Cortex of kidney (tissue), 1 donor: Measurements from ENCODE around the gene NRCAM.
"Not testable (repeated sequence)": the region's sequence is repeated elsewhere in the genome, so short reads cannot be mapped to it uniquely, and the experiment has no call there.

ENCODE experiments used
- DNase-seq: peaks from one replicate; lab custom pipeline; 2025; lab: John Stamatoyannopoulos, UW

The NRCAM gene

GRCh38 chr7:108402865-108403264 is 53.4 kb downstream of the NRCAM start:
- DNase-seq, result no peak

- no peak for DNase-seq
Measured at GRCh38 chr7:108396080-108396479, 60.2 kb downstream of the NRCAM start.

GRCh38 chr7:108395426-108395825 is 60.8 kb downstream of the NRCAM start:
- no peak for DNase-seq

- not testable (repeated sequence) for DNase-seq
Measured at GRCh38 chr7:108393097-108393496, 63.1 kb downstream of the NRCAM start.

DNA sequence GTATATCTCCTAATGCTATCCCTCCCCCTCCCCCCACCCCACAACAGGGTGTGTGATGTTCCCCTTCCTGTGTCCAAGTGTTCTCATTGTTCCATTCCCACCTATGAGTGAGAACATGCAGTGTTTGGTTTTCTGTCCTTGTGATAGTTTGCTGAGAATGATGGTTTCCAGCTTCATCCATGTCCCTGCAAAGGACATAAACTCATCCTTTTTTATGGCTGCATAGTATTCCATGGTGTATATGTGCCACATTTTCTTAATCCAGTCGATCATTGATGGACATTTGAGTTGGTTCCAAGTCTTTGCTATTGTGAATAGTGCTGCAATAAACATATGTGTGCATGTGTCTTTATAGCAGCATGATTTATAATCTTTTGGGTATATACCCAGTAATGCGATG is 68.5 kb downstream of the NRCAM start:
- DNase-seq, result not testable (repeated sequence)

DNA sequence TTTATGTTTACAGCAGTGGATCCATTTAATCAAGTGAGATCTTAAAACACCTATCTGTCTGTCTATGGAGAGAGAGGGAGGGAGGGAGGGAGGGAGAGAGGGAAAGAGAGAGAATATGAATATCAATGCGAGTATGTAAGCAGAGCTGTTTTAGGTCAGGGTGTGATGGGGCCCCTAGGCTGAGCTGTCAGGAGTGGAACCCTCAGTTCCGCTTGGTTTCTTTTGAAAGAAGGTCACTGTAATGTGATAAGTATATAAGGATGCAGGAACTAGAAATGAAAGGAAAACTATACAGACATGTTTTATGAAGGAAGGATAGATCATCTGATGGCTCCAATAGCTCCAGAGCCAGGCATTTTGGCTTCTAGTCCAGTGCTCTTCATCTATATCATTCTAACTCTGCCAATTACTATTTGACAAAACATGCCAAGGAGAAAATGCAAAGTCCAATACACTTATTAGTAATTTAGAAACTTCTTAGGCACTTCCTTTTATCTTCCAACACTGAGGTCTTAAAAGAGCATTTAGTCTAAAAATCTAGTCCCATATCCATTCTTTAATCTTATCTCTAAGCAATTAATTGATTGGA is 70.3 kb downstream of the NRCAM start:
- no peak for DNase-seq

DNA sequence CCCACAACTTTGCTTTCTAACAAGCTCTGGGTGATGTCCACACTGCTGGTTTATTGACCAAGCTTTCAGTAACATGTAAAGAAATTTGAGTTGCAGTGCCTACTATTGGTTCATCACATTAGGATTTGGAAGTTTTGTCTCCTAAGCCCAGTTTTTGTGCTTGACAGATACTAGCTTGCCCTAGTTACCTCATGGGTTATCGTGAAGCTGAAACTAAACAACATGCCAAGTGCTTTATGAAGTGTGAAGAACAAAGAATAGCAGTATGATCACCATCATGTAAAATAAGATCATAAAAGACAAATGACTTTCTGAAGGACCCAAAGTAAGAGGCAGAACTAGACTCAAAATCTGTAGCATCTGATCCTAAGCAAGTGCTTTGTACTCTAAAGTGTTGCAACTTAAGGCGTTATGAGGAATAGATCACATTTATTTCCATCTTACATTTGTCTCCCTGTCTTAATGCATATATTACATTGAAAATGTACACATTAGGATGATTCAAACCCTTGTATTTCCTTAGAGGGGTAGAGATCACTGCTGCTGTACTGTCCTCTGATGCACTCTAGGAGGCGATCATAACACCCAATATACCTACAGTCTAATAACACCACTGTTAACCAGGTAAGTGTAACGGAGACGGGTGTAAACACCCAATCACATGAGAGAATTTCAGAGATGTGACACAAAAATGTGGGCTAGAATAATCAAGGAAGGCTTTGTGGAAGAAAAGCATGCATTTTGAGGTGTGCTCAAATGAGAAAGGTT is 71.3 kb downstream of the NRCAM start:
- DNase-seq, result no peak

DNA sequence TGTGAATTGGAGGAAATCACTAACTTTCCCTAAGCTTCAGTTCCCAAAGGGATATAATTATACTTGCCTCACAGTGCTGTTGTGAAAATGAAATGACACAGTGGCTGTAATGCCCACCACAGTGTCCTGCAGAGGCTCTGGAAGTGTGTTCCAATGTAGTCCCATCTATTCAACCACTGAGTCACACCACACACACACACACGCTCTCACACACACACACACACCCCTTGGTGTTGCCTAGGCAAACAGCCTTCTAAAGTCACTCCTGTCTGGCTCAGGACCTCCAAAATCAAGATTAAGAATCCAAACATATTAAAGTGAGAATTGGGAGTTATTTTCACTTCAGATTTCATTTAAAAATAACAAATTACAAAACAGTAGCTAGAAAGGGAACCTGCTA is 73.3 kb downstream of the NRCAM start:
- no peak for DNase-seq

- DNase-seq, result no peak
Measured at GRCh38 chr7:108380517-108380916, 75.7 kb downstream of the NRCAM start.

DNA sequence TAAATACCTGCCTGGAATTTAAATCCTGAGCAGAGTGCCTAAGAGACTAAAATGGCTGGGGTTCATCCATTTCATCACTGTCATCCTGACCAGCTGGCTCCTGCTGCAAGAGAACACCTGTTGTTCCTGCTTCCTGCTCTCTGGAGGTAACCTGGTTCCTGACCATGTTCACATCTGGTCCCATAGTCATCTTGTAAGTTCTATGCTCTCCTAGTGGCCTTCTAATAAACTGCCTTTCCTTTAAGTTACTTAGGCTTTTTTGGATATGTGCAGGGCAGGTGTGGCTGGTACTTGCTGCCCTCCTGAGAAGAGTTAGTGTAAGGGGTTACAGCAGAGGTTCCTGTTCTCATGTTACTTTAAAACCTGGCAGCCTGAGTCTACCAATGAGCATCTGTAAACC is 80.0 kb downstream of the NRCAM start:
- no peak for DNase-seq

- DNase-seq, result no peak
Measured at GRCh38 chr7:108375668-108376067, 80.6 kb downstream of the NRCAM start.

DNA sequence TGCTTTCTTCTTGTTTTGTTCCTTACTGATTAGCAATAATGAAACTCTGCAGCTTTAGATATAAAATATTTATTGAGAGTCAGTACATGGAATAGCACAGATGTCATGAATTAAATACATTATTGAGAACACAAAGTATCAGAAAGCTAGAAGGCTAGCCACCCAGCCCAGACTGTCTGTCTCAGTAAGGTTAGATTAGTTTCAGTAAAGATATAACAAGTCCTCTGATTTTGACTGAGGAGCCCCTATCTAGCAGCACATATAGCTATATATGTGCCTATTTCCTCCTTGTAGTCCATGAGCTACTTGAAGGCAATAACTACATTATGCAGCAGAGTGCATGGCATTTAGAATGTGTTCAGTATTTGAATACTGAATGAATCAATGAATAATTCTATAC is 81.3 kb downstream of the NRCAM start:
- DNase-seq, result no peak

GRCh38 chr7:108372618-108373017 is 83.6 kb downstream of the NRCAM start:
- DNase-seq, result no peak

GRCh38 chr7:108370616-108371015 is 85.6 kb downstream of the NRCAM start:
- no peak for DNase-seq

GRCh38 chr7:108368466-108368865 is 87.8 kb downstream of the NRCAM start:
- DNase-seq, result no peak

DNA sequence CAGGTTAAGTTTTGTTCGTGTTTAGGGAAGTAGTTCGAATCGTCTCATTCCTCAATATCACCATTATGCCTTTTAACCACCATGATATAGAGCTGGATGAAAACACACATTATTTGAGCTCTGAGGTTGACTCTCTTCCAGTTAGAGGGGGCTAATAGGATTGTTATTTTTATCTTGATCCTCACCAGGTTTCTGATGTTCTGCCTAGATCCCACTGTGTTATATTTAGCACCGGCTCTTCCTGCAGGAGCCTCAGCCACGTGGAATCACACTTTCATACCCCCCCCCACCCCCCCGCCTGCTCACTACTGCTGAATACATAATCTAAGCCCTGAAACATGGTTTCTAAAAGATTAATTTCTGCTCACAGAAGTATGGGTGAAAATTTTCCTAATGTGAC is 88.3 kb downstream of the NRCAM start:
- DNase-seq, result no peak

GRCh38 chr7:108367314-108367713 is 88.9 kb downstream of the NRCAM start:
- no peak for DNase-seq

DNA sequence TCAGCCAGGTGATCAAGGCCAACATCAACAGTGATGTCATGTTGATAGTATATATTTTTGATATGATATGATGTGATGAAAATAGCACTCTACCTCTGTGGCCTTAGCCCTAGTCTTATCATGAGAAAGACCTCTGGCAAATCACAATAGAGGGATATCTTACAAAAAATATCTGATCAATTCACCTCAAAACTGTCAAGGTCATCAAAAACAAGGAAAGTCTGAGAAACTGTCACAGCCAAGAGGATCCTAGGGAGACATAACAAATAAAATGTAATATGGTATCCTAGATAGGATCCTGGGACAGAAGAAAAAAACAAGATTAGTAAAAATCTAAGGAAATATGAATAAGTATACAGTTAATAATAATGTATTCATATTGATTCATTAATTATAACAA is 92.6 kb downstream of the NRCAM start:
- DNase-seq, result no peak

GRCh38 chr7:108360058-108360800 is 96.0 kb downstream of the NRCAM start:
- no peak for DNase-seq

DNA sequence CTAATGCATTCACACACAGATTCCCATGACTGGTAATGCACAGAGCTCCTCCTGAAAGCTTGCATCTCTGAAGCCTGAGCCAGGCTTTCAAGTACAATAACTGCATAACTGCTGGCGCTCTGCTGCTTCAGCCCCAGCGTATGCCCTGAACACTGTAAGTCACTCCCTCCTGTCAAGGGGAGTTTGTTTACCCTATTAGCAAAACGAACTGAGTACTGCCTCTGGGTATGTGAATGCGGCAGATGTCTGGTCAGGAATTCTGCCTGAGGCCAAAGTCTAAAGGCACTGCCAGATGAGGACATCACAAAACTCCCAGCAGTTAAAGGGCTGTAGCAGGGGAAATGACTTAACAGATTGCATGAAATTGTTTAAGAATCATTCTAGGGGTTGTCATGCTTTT is 97.7 kb downstream of the NRCAM start:
- DNase-seq, result no peak

- no peak for DNase-seq
Measured at GRCh38 chr7:108351729-108352131, 104.5 kb downstream of the NRCAM start.

DNA sequence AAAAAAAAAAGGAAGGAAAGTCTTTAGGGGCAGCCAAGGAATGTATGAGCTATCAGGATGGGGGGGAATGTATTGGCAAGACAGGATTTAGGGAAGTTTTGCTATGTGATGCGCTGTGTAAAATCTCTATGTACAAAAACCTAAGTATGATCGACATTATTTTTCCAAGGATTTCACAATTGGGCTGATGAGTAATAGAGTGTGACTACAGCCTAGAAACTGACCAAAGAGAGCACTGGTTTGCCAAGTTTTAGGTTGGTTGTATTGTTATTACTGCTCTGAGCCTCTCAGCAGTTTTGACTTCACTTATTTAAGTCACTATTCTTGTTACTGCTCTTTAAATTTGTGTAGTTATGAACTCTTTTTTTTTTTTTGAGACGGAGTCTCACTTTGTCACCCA is 107.3 kb downstream of the NRCAM start:
- no peak for DNase-seq

DNA sequence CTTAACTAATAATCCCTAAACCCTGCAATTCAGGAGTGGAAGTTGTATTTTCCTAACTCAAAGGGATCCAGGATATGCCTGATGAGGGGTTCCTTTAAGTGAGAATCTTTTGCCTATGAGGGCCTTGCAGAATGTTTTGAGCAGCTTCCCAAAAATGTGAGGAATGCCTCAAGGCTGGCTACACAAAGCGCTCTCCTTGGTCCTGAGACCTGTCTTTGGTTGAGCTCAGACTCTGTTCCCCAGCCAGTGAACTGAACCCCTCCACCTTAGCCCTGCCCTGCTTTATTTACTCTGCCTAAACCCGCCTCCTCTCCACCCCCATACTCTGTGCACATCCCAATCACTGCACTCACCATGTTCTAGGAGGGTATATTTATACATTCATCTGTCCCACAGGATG is 108.6 kb downstream of the NRCAM start:
- no peak for DNase-seq
